Measurements from ENCODE around the gene CTNS.

- TF ChIP-seq ZNF785 (tag by site-specific recombination; IDR thresholded peaks at IDR 0.05), result no peak
- TF ChIP-seq ZNF184 (tag by site-specific recombination; IDR thresholded peaks at IDR 0.05), result no peak
- no peak for TF ChIP-seq ZBTB1 (tag by site-specific recombination; IDR thresholded peaks at IDR 0.05)
- no peak for TF ChIP-seq CTCF (tag by site-specific recombination; IDR thresholded peaks at IDR 0.05)
- TF ChIP-seq ZNF777 (tag by site-specific recombination; IDR thresholded peaks at IDR 0.05; ENCODE audit: borderline replicate concordance), result no peak
- TF ChIP-seq PBX3 (CRISPR knock-in tag; IDR thresholded peaks at IDR 0.05), result no peak
- no peak for TF ChIP-seq YY1 (tag by site-specific recombination; IDR thresholded peaks at IDR 0.05)
- TF ChIP-seq REST (tag by site-specific recombination; IDR thresholded peaks at IDR 0.05), result no peak
- no peak for TF ChIP-seq ZNF148 (tag by site-specific recombination; IDR thresholded peaks at IDR 0.05; ENCODE audit: borderline replicate concordance)
- TF ChIP-seq ZNF26 (tag by site-specific recombination; IDR thresholded peaks at IDR 0.05), result no peak
Measured at GRCh38 chr17:3657874-3658783, 21.6 kb downstream of the CTNS start.

All from HEK293 (cell line).